HG02798 (cell line): ENCODE results near the gene GSKIP.

Source experiments
- ATAC-seq: cut with Tn5 transposase; IDR thresholded peaks from one replicate; pipeline ENCODE4 v1.9.1; 2021; ENCODE audit warnings: mild to moderate bottlenecking; ENCODE audit not compliant: unreplicated experiment, poor library complexity

Gene GSKIP

DNA sequence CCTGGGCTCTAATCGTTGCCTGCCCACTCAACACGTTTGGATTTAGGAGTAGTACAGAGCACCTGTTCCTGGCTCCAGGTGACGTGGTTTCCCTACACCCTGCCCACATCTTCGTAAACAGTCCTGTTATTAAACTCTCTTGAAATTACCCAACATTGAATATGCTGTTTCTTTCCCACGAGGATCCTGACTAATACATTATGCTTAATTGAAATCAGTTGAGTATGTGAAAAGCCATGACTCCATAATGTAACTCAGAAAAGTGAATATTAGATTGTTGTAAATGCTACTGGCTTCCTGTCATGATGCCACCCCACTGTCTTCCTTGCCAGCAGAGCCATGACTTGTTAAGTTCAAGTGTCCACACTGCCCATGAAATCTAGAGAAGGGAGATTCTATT, 50.2 kb downstream of the GSKIP start:
- no peak for ATAC-seq

DNA sequence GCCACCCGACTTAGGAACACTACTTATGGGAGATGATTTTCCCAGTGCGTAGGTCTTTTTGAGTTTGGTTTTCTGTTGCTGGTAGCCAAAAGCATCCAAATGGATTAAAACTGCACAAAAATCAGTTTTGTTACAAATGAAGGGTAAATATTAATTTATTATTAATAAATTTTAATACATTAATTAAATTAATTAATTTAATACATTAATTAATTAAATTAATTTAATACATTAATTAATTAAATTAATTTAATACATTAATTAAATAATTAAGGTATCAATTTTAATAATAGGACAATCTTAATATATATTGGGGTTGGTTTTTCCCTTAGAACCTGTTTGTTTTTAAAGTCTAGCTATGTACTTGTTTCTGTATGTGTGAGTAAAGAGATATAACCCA, 52.2 kb downstream of the GSKIP start:
- no peak for ATAC-seq

DNA sequence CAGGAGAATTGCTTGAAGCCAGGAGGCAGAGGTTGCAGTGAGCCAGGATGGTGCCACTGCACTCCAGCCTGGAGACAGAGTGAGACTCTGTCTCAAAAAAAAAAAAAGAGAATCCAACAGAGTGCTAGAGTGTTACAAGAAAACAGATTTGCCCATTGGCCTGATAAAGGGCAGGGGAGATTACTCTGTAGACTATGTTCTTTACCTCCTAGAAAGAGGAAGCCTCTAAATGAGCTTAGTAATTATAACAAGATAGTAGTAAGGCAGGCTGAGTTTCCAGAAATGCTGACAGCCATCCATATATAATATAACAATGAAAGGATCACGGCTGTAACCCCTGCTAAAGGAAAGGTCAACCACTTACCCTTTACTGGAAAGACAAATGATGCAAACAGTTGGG, 53.0 kb downstream of the GSKIP start:
- no peak for ATAC-seq

- no peak for ATAC-seq
Measured at GRCh38 chr14:96417254-96417653, 53.9 kb downstream of the GSKIP start.

- ATAC-seq: no peak
Measured at GRCh38 chr14:96418075-96418474, 54.7 kb downstream of the GSKIP start.

GRCh38 chr14:96421236-96421635, 57.9 kb downstream of the GSKIP start:
- no peak for ATAC-seq

DNA sequence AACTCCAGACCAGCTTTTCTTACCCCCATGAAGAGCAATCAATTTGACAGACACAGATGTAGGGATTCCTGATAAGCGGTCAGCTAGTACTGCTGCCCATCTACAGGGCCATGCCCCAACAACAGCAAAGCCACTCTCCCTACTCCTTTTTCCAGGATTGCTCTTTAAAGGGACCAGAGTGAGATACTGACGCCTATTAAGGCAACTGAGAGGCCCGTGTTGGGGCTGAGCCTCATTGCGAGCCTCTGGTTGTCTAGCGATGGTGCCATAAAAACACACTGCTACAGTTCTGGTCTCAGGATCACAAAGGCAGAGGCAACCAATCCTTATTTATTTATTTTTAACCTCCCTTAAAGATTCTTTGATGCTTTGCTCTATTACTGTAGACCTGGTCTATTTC, 59.7 kb downstream of the GSKIP start:
- no peak for ATAC-seq

- no peak for ATAC-seq
Measured at GRCh38 chr14:96423446-96424108, 60.3 kb downstream of the GSKIP start.

GRCh38 chr14:96424109-96424989, 61.0 kb downstream of the GSKIP start:
- ATAC-seq: peak; percentile 79

GRCh38 chr14:96434040-96434439, 70.7 kb downstream of the GSKIP start:
- no peak for ATAC-seq
